Endothelial cell of umbilical vein (primary cell): ENCODE results near the gene IL23A. TPM values are rescaled to one million over a fixed set of nuclear protein-coding genes. Genes with fewer than 3 reads are reported as not detected.

Experiments used
- BruUV-seq: library from RNA; stranded (reverse); fragments of 400-500 nt; replicated peaks from 2 replicates; lab custom pipeline; 2021; lab: Mats Ljungman, UMichigan
- CTCF ChIA-PET: fragments of 300-600, 350-600 bp; sonication (Branson Sonifier 250); formaldehyde crosslinking; loops from one replicate; lab custom pipeline; 2021; ENCODE audit warnings: antibody characterized with exemption, inconsistent platforms; lab: Charles Lee
- POLR2A ChIA-PET: fragments of 300-600, 350-600 bp; sonication (Branson Sonifier 250); formaldehyde crosslinking; loops from one replicate; lab custom pipeline; 2021; ENCODE audit warnings: antibody characterized with exemption, inconsistent platforms; lab: Charles Lee
- DNase-seq: peaks from one replicate; pipeline ENCODE4 v3.0.0-alpha.2; 2011; ENCODE audit warnings: low read depth, low spot score
- FAIRE-seq: peaks from 2 replicates; lab custom pipeline; 2011; peaks lifted over from hg19 to GRCh38; lab: Jason Lieb, UNC
- H2AFZ ChIP-seq: 2 replicates; pipeline ENCODE4 v1.6.0; 2012; ENCODE audit warnings: low read depth, low read length, control low read depth, inconsistent platforms
- H3K27ac ChIP-seq: 2 replicates; pipeline ENCODE4 v1.5.1; 2011; ENCODE audit warnings: low read depth, mild to moderate bottlenecking, control low read depth, low read length, moderate library complexity; ENCODE audit not compliant: insufficient read depth
- H3K27me3 ChIP-seq, 2 experiments: 2 replicates each; pipeline versions ENCODE4 v1.6.0 to v1.6.1; 2011; ENCODE audit warnings: low read length in 2 of 2, mixed read lengths in 1 of 2; ENCODE audit not compliant: control insufficient read depth in 2 of 2, insufficient read depth in 2 of 2
- H3K36me3 ChIP-seq, 2 experiments: 2 replicates in 1 of 2; 3 replicates in 1 of 2; pipeline ENCODE4 v1.5.1; 2011; ENCODE audit warnings: low read length in 2 of 2, mild to moderate bottlenecking in 1 of 2, moderate library complexity in 1 of 2; ENCODE audit not compliant: control insufficient read depth in 2 of 2, insufficient read depth in 2 of 2; ENCODE audit errors: extremely low read depth in 1 of 2
- H3K4me1 ChIP-seq: 3 replicates; pipeline ENCODE4 v1.5.1; 2011; ENCODE audit warnings: mild to moderate bottlenecking, low read length; ENCODE audit not compliant: control insufficient read depth, insufficient read depth; ENCODE audit errors: extremely low read depth
- H3K4me2 ChIP-seq: 2 replicates; pipeline ENCODE4 v1.6.1; 2011; ENCODE audit warnings: low read length, control low read depth, mixed read lengths; ENCODE audit not compliant: insufficient read depth
- H3K4me3 ChIP-seq, 3 experiments: fragments of 200-600 bp in 1 of 3; sonication (generic), shearing (Covaris generic) in 1 of 3; replicated peaks in 1 of 3; 2 replicates each; pipeline ENCODE4 v1.5.1; 2011 to 2016; ENCODE audit warnings: control low read depth in 3 of 3, low read length in 3 of 3, mild to moderate bottlenecking in 2 of 3, inconsistent platforms in 1 of 3, low read depth in 1 of 3, moderate library complexity in 1 of 3; ENCODE audit not compliant: insufficient read depth in 1 of 3
- H3K79me2 ChIP-seq: 2 replicates; pipeline ENCODE4 v1.6.0; 2012; ENCODE audit warnings: low read length, inconsistent platforms; ENCODE audit not compliant: control insufficient read depth, insufficient read depth
- H3K9ac ChIP-seq: replicated peaks from 2 replicates; pipeline ENCODE3; 2011; ENCODE audit warnings: low read length, control low read depth; ENCODE audit not compliant: insufficient read depth; ENCODE audit errors: extremely low read depth
- H3K9me1 ChIP-seq: replicated peaks from 3 replicates; pipeline ENCODE4 v1.6.0; 2011; ENCODE audit warnings: mild to moderate bottlenecking, low read length; ENCODE audit not compliant: control insufficient read depth, insufficient read depth; ENCODE audit errors: extremely low read depth
- H3K9me3 ChIP-seq: replicated peaks from 2 replicates; pipeline ENCODE4 v1.5.1; 2012; ENCODE audit warnings: low read length, inconsistent platforms; ENCODE audit not compliant: control insufficient read depth, insufficient read depth
- H4K20me1 ChIP-seq: replicated peaks from 2 replicates; pipeline ENCODE3; 2011; ENCODE audit warnings: mild to moderate bottlenecking, low read length; ENCODE audit not compliant: control insufficient read depth, insufficient read depth; ENCODE audit errors: extremely low read depth
- EZH2 ChIP-seq: IDR thresholded peaks from 2 replicates; pipeline ENCODE4 v1.6.1; 2012; ENCODE audit warnings: borderline replicate concordance, low read depth, mild to moderate bottlenecking, moderate library complexity, low read length, inconsistent platforms; ENCODE audit not compliant: severe bottlenecking
- FOS ChIP-seq: IDR thresholded peaks from 2 replicates; pipeline ENCODE4 v1.6.1; 2011; ENCODE audit warnings: mild to moderate bottlenecking, low read length, moderate library complexity, borderline replicate concordance; ENCODE audit not compliant: insufficient read depth
- GATA2 ChIP-seq: IDR thresholded peaks from 2 replicates; pipeline ENCODE4 v1.7.0; 2011; ENCODE audit warnings: low read depth, mild to moderate bottlenecking, moderate library complexity, mixed read lengths, low read length; ENCODE audit not compliant: insufficient read length, insufficient read depth
- JUN ChIP-seq: IDR thresholded peaks from 2 replicates; pipeline ENCODE4 v1.6.1; 2011; ENCODE audit warnings: borderline replicate concordance, low read depth; ENCODE audit not compliant: insufficient read length, insufficient read depth
- MYC ChIP-seq: IDR thresholded peaks from one replicate; pipeline ENCODE4 v1.6.1; 2011; ENCODE audit warnings: mild to moderate bottlenecking, low read depth, low read length
- POLR2A ChIP-seq: IDR thresholded peaks from 2 replicates; pipeline ENCODE4 v1.6.1; 2012; ENCODE audit warnings: low read depth, mild to moderate bottlenecking, control low read depth, low read length
- POLR2AphosphoS5 ChIP-seq: IDR thresholded peaks from 2 replicates; pipeline ENCODE4 v1.6.1; 2012; ENCODE audit warnings: low read depth, mild to moderate bottlenecking, control low read depth, low read length, moderate library complexity; ENCODE audit not compliant: insufficient read depth
- dilution Hi-C: fragments of 300-500 bp; cut with MboI; formaldehyde crosslinking; loops from one replicate; pipeline ENCODE4 v1.15.0; 2019; ENCODE audit warnings: low sequenced_read_pairs; ENCODE audit not compliant: extremely low pct_ligation_motif_present
- intact Hi-C: fragments of 100-400 bp; cut with micrococcal nuclease; formaldehyde crosslinking; loops from one replicate; pipeline ENCODE4 v1.10.0; 2022
- polyA plus RNA-seq, 4 experiments: library from polyadenylated mRNA; depleted of rRNA in 3 of 4; stranded (reverse) in 3 of 4; unstranded in 1 of 4; fragments of >200 nt; gene quantifications; 2 replicates each; pipeline versions ENCODE4 v1.2.1 to v1.2.3, GENCODE V29; 2011 to 2012; ENCODE audit warnings: missing spikeins in 1 of 4
- total RNA-seq: library from RNA; stranded (reverse); gene quantifications from 2 replicates; pipeline ENCODE4 v1.2.3, GENCODE V29; 2021
- TF ChIP-seq, protein P1 (sequence below), 2 donors: IDR thresholded peaks; 1 replicate in 1 of 2; 2 replicates in 1 of 2; pipeline ENCODE4 v1.5.1; 2011; ENCODE audit warnings: low read length in 2 of 2, mild to moderate bottlenecking in 2 of 2, moderate library complexity in 2 of 2, control low read depth in 1 of 2, inconsistent platforms in 1 of 2, low read depth in 1 of 2; ENCODE audit not compliant: insufficient read depth in 1 of 2; ENCODE audit errors: extremely low read depth in 1 of 2
- TF ChIP-seq, protein P2 (sequence below): IDR thresholded peaks from 2 replicates; pipeline ENCODE4 v1.6.1; 2011; ENCODE audit not compliant: insufficient read depth, insufficient read length

Gene IL23A
- total and polyA plus RNA-seq, 2 donors (not counting 3 experiments of a cell fraction or from before 2014, with no cell fraction given): 0.12 TPM; not detected in 1

DNA sequence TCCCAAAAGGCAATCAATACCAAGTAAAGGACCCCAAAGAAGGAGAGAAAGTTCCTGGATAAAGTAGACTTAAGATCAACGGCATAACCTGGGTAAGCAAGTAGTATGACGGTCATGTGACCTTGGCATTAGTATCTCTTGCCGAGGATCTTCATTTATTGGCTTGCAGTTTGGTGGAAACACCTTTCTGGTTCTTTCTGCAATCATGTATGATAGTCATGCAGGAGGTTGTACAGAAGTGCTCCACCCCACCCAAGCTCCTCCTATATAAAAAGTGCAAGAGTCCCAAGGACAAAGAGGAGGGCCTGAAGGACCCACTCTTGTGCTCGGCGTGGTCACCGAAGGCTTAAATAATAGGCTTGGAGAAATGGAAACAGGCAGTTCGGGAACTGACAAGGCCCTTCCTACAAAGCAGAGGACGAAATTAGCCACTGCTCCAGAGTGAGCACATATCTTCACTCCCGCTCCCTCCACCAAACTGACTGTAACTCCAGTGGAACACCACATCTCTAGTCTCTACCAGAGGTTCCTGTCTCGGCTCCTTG, 39.3 kb upstream of the IL23A start:
- CTCF ChIA-PET: interaction anchor here (2.2 kb wide), 2 partner anchors 17 to 165 kb away, joined by 6 read pairs; no protein-coding TSS in a partner anchor
- H3K4me3 ChIP-seq: peak overlapping the region; percentile 2 to 91 (median 88)
- H2AFZ ChIP-seq: peak overlapping the region; percentile 4
- H3K9me1 ChIP-seq: no peaks in the 10 kb centered on the region
- H3K79me2 ChIP-seq: peaks cover 53% of the 10 kb centered on the region
- peak overlapping the region; percentile 49 for H3K27ac ChIP-seq
- H3K4me1 ChIP-seq: peaks cover 26% of the 10 kb centered on the region
- no peaks in the 10 kb centered on the region for H3K9me3 ChIP-seq
- H4K20me1 ChIP-seq: peaks cover 2% of the 10 kb centered on the region
- TF ChIP-seq, protein P1, sequence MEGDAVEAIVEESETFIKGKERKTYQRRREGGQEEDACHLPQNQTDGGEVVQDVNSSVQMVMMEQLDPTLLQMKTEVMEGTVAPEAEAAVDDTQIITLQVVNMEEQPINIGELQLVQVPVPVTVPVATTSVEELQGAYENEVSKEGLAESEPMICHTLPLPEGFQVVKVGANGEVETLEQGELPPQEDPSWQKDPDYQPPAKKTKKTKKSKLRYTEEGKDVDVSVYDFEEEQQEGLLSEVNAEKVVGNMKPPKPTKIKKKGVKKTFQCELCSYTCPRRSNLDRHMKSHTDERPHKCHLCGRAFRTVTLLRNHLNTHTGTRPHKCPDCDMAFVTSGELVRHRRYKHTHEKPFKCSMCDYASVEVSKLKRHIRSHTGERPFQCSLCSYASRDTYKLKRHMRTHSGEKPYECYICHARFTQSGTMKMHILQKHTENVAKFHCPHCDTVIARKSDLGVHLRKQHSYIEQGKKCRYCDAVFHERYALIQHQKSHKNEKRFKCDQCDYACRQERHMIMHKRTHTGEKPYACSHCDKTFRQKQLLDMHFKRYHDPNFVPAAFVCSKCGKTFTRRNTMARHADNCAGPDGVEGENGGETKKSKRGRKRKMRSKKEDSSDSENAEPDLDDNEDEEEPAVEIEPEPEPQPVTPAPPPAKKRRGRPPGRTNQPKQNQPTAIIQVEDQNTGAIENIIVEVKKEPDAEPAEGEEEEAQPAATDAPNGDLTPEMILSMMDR (IDR thresholded peaks at IDR 0.05; ENCODE audit: extremely low read depth in 1 of 2, insufficient read depth in 1 of 2, low read depth in 1 of 2, low read length in 2 of 2): no peak
- peak; percentile 35 for TF ChIP-seq POLR2A
- H3K36me3 ChIP-seq: no peaks in the 10 kb centered on the region
- dilution Hi-C loops: no loop called here
- POLR2A ChIA-PET: interaction anchor here (1.1 kb wide), 1 partner anchor 102 kb away, joined by 3 read pairs; no protein-coding TSS in a partner anchor
- peak overlapping the region; percentile 91 for H3K4me2 ChIP-seq
- BruUV-seq: TSS peak; percentile 31
- H3K27me3 ChIP-seq: no peaks in the 10 kb centered on the region
- intact Hi-C loops: no loop called here
- no peak for DNase-seq
- peak overlapping the region; percentile 59 for H3K9ac ChIP-seq
- FAIRE-seq: peak; percentile 65

DNA sequence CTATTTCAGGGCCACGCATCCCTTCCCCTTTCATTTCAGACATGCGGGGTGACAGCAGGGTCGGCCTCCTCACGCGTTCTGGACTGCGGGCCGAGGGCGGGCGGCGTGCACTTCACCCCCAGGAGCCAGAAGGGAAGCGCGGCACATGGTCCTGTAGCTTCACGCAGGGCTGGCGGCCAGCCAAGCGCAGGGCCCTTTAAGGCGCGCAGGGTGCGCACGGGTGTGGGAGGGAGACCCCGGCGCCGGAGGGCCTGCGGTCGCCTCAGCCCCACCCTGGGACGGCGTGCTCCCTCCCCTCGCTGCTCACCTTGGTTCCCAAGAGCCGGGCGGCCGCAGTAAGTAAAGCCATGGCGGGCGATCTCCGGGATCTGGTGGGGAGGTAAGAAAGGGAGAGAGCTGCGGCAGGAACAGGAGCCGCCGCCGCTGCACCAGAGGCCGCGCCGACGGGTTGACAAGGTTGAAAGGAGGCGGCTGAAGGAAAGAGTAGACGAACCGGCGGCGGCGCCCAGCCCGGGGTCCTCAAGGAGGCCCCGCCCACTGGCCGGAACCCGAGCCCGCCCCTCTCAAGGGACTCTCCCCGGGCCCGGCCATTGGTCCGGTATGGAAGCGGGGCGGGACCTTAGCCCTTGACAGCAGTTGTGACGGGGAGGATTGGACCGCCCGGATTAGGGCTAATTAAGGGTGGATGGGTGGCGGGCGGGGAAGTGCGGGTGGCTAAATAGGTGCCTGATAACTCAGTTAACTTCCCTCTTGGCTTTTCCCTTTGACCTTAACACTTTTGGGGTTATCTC, 38.6 kb upstream of the IL23A start, which contains the start of gene CS:
TSS of gene CS (minus strand) at position 478 of the 791 bp plus-strand sequence. CDS start at position 349, 129 bp downstream.
- no peaks in the 10 kb centered on the region for H3K27me3 ChIP-seq
- dilution Hi-C loops (no loop called here), intact Hi-C loops (loop anchor here (1.0 kb wide), 7 partner anchors 16 to 182 kb away; partner anchors contain the start of genes PAN2 and ZC3H10)
- peak within 1 kb of the TSS; percentile 91 for H3K4me2 ChIP-seq
- H2AFZ ChIP-seq: peak within 1 kb of the TSS; percentile 27
- H3K36me3 ChIP-seq: no peaks in the 10 kb centered on the region
- DNase-seq (peak; percentile 96), FAIRE-seq (peak; percentile 97)
- no TSS peak for BruUV-seq
- no peaks in the 10 kb centered on the region for H3K9me3 ChIP-seq
- peaks cover 26% of the 10 kb centered on the region for H3K4me1 ChIP-seq
- CTCF ChIA-PET: interaction anchor here (0.8 to 2.2 kb wide), 2 partner anchors 13 to 17 kb away, joined by 3 to 6 read pairs; no protein-coding TSS in a partner anchor
- peak within 1 kb of the TSS; percentile 70 for H3K9ac ChIP-seq
- peaks cover 46% of the 10 kb centered on the region for H3K79me2 ChIP-seq
- peak within 1 kb of the TSS; percentile 77 for H3K27ac ChIP-seq
- TF ChIP-seq MYC (no peak), POLR2AphosphoS5 (peak; percentile 75), FOS (no peak), EZH2 (no peak), GATA2 (no peak), JUN (no peak), POLR2A (peak; percentile 1)
- TF ChIP-seq, protein P1 (IDR thresholded peaks at IDR 0.05; ENCODE audit: extremely low read depth in 1 of 2, insufficient read depth in 1 of 2, low read depth in 1 of 2, low read length in 2 of 2): no peak
- TF ChIP-seq, protein P2, sequence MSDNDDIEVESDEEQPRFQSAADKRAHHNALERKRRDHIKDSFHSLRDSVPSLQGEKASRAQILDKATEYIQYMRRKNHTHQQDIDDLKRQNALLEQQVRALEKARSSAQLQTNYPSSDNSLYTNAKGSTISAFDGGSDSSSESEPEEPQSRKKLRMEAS: peak; percentile 40
- peak within 1 kb of the TSS; percentile 2 to 91 (median 88) for H3K4me3 ChIP-seq
- H3K9me1 ChIP-seq: no peaks in the 10 kb centered on the region
- POLR2A ChIA-PET: interaction anchor here (1.1 kb wide), 1 partner anchor 103 kb away, joined by 3 read pairs; no protein-coding TSS in a partner anchor
- H4K20me1 ChIP-seq: peaks cover 2% of the 10 kb centered on the region
